HCT116 (cell line): ENCODE results near the gene TBRG4.

Source experiments
- CTCF ChIP-seq, 3 experiments: fragments of 200-600 bp in 1 of 3; sonication (generic) in 1 of 3; IDR thresholded peaks in 2 of 3; conservative IDR thresholded peaks in 1 of 3; 2 replicates each; pipeline ENCODE4 v1.5.1; 2012 to 2017; ENCODE audit warnings: low read depth in 2 of 3, low read length in 2 of 3, antibody characterized with exemption in 1 of 3, borderline replicate concordance in 1 of 3, control low read depth in 1 of 3, mild to moderate bottlenecking in 1 of 3, mixed read lengths in 1 of 3, mixed run types in 1 of 3, moderate library complexity in 1 of 3; ENCODE audit not compliant: insufficient read depth in 1 of 3
- MAX ChIP-seq: IDR thresholded peaks from 2 replicates; pipeline ENCODE4 v1.6.1; 2012
- REST ChIP-seq: IDR thresholded peaks from 2 replicates; pipeline ENCODE4 v1.6.1; 2012; ENCODE audit warnings: low read depth
- SIN3A ChIP-seq: IDR thresholded peaks from 2 replicates; pipeline ENCODE4 v1.6.1; 2012; ENCODE audit warnings: low read depth

GRCh38 chr7:45157653-45158401 is 46.3 kb upstream of the TBRG4 start, which contains the start of gene RAMP3:
- TF ChIP-seq SIN3A, result no peak
- no peak for TF ChIP-seq CTCF (IDR thresholded peaks at IDR 0.05 in 2 of 3, conservative IDR thresholded peaks at IDR 0.05 in 1 of 3; ENCODE audit: borderline replicate concordance in 1 of 3, insufficient read depth in 1 of 3, low read depth in 2 of 3, low read length in 2 of 3)
- no peak for TF ChIP-seq REST
- TF ChIP-seq MAX, result no peak
